HEK293 (cell line): Measurements from ENCODE around the gene HNRNPM.

Experiments
- CTCF ChIA-PET: fragments of 350-600 bp; formaldehyde crosslinking; extraction: SDS; loops from one replicate; lab custom pipeline; 2021; ENCODE audit warnings: antibody characterized with exemption; lab: Yijun Ruan, JAX
- POLR2A ChIA-PET: fragments of 300-600 bp; formaldehyde crosslinking; extraction: SDS; loops from one replicate; lab custom pipeline; 2020; ENCODE audit warnings: antibody characterized with exemption, inconsistent platforms; lab: Yijun Ruan, JAX
- H3K27ac ChIP-seq: fragments of 200-500 bp; sonication (Bioruptor generic); 2 replicates; pipeline ENCODE4 v1.5.1; 2014; ENCODE audit warnings: low read depth, low read length, control low read depth, inconsistent platforms; ENCODE audit errors: extremely low read depth
- H3K36me3 ChIP-seq, 2 experiments: fragments of 200-500 bp in 1 of 2; sonication (Bioruptor generic) in 1 of 2; 1 replicate in 1 of 2; 2 replicates in 1 of 2; pipeline ENCODE4 v1.5.1; 2014 to 2017; ENCODE audit warnings: inconsistent platforms in 2 of 2, low read length in 2 of 2; ENCODE audit not compliant: control insufficient read depth in 2 of 2, insufficient read depth in 1 of 2
- H3K4me1 ChIP-seq: fragments of 200-500 bp; sonication (Bioruptor generic); 2 replicates; pipeline ENCODE4 v1.5.1; 2014; ENCODE audit warnings: mild to moderate bottlenecking, low read length, inconsistent platforms; ENCODE audit not compliant: control insufficient read depth, insufficient read depth
- H3K4me3 ChIP-seq: 2 replicates; pipeline ENCODE4 v1.5.1; 2011; ENCODE audit warnings: low read depth, mild to moderate bottlenecking, control low read depth, low read length, moderate library complexity
- H3K9me3 ChIP-seq: fragments of 200-500 bp; sonication (Bioruptor generic); 2 replicates; pipeline ENCODE4 v1.5.1; 2014; ENCODE audit warnings: low read depth, low read length, inconsistent platforms; ENCODE audit not compliant: control insufficient read depth, insufficient read depth
- GLIS2 ChIP-seq: fragments of 450-650 bp; formaldehyde crosslinking; IDR thresholded peaks from 2 replicates; pipeline ENCODE4 v1.5.1; 2016; ENCODE audit warnings: missing biosample characterization, missing genetic modification characterization
- KLF16 ChIP-seq: fragments of 450-650 bp; formaldehyde crosslinking; IDR thresholded peaks from 2 replicates; pipeline ENCODE4 v1.5.1; 2017; ENCODE audit warnings: missing biosample characterization, missing genetic modification characterization
- PATZ1 ChIP-seq: fragments of 450-650 bp; formaldehyde crosslinking; IDR thresholded peaks from 2 replicates; pipeline ENCODE4 v1.5.1; 2016; ENCODE audit warnings: missing biosample characterization, missing genetic modification characterization
- TSHZ1 ChIP-seq: fragments of 450-650 bp; formaldehyde crosslinking; IDR thresholded peaks from 2 replicates; pipeline ENCODE4 v1.5.1; 2016; ENCODE audit warnings: missing biosample characterization, missing genetic modification characterization, borderline replicate concordance
- ZIC2 ChIP-seq: fragments of 450-650 bp; formaldehyde crosslinking; IDR thresholded peaks from 2 replicates; pipeline ENCODE4 v1.5.1; 2016; ENCODE audit warnings: missing biosample characterization, missing genetic modification characterization
- ZNF10 ChIP-seq: fragments of 450-650 bp; formaldehyde crosslinking; IDR thresholded peaks from 2 replicates; pipeline ENCODE4 v1.5.1; 2017; ENCODE audit warnings: missing biosample characterization, missing genetic modification characterization
- ZNF211 ChIP-seq: fragments of 450-650 bp; formaldehyde crosslinking; IDR thresholded peaks from 2 replicates; pipeline ENCODE4 v1.5.1; 2016; ENCODE audit warnings: low read depth, missing biosample characterization, missing genetic modification characterization
- ZNF311 ChIP-seq: fragments of 450-650 bp; formaldehyde crosslinking; IDR thresholded peaks from 2 replicates; pipeline ENCODE4 v1.5.1; 2017; ENCODE audit warnings: missing biosample characterization, missing genetic modification characterization, borderline replicate concordance
- ZNF423 ChIP-seq: fragments of 450-650 bp; formaldehyde crosslinking; IDR thresholded peaks from 2 replicates; pipeline ENCODE4 v1.5.1; 2016; ENCODE audit warnings: missing biosample characterization, missing genetic modification characterization
- ZNF449 ChIP-seq: fragments of 450-650 bp; formaldehyde crosslinking; IDR thresholded peaks from 2 replicates; pipeline ENCODE4 v1.5.1; 2017; ENCODE audit warnings: missing biosample characterization, mild to moderate bottlenecking, missing genetic modification characterization, moderate library complexity
- ZNF513 ChIP-seq: fragments of 450-650 bp; IDR thresholded peaks from 2 replicates; pipeline ENCODE4 v1.5.1; 2018; ENCODE audit warnings: missing biosample characterization, missing genetic modification characterization
- ZNF555 ChIP-seq: fragments of 450-650 bp; formaldehyde crosslinking; conservative IDR thresholded peaks from 2 replicates; pipeline ENCODE4 v1.5.1; 2017; ENCODE audit warnings: missing biosample characterization, mild to moderate bottlenecking, missing genetic modification characterization, inconsistent platforms
- ZSCAN16 ChIP-seq: fragments of 450-650 bp; formaldehyde crosslinking; IDR thresholded peaks from 2 replicates; pipeline ENCODE4 v1.5.1; 2016; ENCODE audit warnings: missing biosample characterization, missing genetic modification characterization

The HNRNPM gene

GRCh38 chr19:8486661-8487136 lies 41.9 kb downstream of the HNRNPM start:
- POLR2A ChIA-PET, result no interaction called here
- CTCF ChIA-PET, result no interaction called here
- peaks cover 11 to 80% of the 10 kb centered on the region in 2 experiments for H3K36me3 ChIP-seq
- TF ChIP-seq ZNF10 (tag by site-specific recombination), result no peak
- TF ChIP-seq ZNF423, result no peak
- TF ChIP-seq GLIS2 (tag by site-specific recombination), result no peak
- H3K9me3 ChIP-seq, result no peaks in the 10 kb centered on the region
- no peak overlapping the region for H3K27ac ChIP-seq
- no peak overlapping the region for H3K4me3 ChIP-seq
- no peaks in the 10 kb centered on the region for H3K4me1 ChIP-seq

GRCh38 chr19:8487137-8487851 lies 42.5 kb downstream of the HNRNPM start:
- TF ChIP-seq ZNF513 (tag by site-specific recombination) (no peak), ZIC2 (peak; percentile 29; the same call in 1 of the 2 replicates), KLF16 (tag by site-specific recombination) (no peak), ZNF555 (no peak), ZNF311 (tag by site-specific recombination) (no peak)
- CTCF ChIA-PET, result interaction anchor here (0.6 to 1.0 kb wide), 3 partner anchors 8 to 19 kb away, joined by 3 to 8 read pairs (median 5); no protein-coding TSS in a partner anchor
- POLR2A ChIA-PET, result interaction anchor here (1.5 kb wide), 1 partner anchor 27 kb away, joined by 5 read pairs; the partner anchor contains the start of gene ZNF414
- Histone ChIP-seq H3K36me3 (peaks cover 7 to 76% of the 10 kb centered on the region in 2 experiments), H3K4me3 (no peak overlapping the region), H3K9me3 (no peaks in the 10 kb centered on the region), H3K27ac (no peak overlapping the region), H3K4me1 (no peaks in the 10 kb centered on the region)

- no peaks in the 10 kb centered on the region for H3K9me3 ChIP-seq
- H3K36me3 ChIP-seq, result peaks cover 7 to 65% of the 10 kb centered on the region in 2 experiments; a peak in 2 of 3 replicates
- CTCF ChIA-PET, result interaction anchor here (0.6 to 1.0 kb wide), 2 partner anchors 12 to 15 kb away, joined by 3 to 5 read pairs; no protein-coding TSS in a partner anchor
- 0 out of 2 replicates have a peak, but pooled peaks have one; percentile 37 for TF ChIP-seq ZSCAN16 (tag by site-specific recombination)
- no peak for TF ChIP-seq ZNF211 (tag by site-specific recombination)
- no peak for TF ChIP-seq PATZ1 (tag by site-specific recombination)
- no peak for TF ChIP-seq TSHZ1
- no peak for TF ChIP-seq ZNF449 (tag by site-specific recombination)
- TF ChIP-seq, all 188 proteins: peak for 1
- H3K27ac ChIP-seq, result no peak overlapping the region
- H3K4me3 ChIP-seq, result no peak overlapping the region
- POLR2A ChIA-PET, result interaction anchor here (1.5 kb wide), 1 partner anchor 25 kb away, joined by 5 read pairs; the partner anchor contains the start of gene ZNF414
- H3K4me1 ChIP-seq, result no peaks in the 10 kb centered on the region
Measured at GRCh38 chr19:8488365-8488764, 43.6 kb downstream of the HNRNPM start.
